Measurements from ENCODE around the gene LRMDA. TPM values are rescaled to one million over a fixed set of nuclear protein-coding genes. Genes with fewer than 3 reads are reported as not detected.

LRMDA gene
- total RNA-seq, 5 donors from 2014 or later (not counting 1 experiment from before 2014, with no cell fraction given), result 0.30 to 1.2 TPM; not detected in 3

DNA sequence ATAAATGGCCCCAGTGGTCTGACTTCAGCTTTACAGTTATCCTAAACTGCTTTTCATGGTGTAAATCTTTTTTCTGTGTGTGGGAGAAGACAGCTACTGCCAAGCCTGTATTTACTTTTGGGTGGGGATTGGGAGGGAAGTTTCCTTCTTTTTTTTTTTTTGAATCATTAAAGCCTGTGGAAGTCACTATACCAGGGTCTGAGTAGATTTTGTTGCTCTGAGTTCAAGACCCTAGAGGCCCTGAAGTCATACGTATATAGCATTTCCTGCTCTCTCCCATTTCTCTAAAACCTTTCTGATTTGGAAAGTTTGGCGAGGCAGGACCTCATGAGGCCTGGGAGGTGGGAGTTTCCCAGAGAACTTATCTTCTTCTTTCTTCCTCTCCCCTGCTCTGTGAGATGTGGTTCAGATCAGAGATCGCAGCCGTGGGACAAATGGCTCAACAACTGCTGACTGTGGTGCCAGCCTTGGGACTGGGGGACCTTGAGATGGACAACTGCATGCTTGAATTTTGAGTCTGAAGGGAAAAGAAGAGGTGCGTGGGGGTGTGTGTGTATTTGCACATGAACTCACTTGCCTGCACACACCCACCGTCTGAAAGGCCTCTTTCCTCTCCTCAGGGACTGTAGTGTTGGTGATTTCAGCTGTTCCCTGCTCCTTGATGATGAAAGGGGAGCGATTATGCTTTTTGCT is 18.1 kb downstream of the LRMDA start:
- ChIA-PET POLR2A (no interaction called here), CTCF (no interaction called here)
- peaks cover 16 to 29% of the 10 kb centered on the region in 2 donors for H3K27me3 Mint-ChIP-seq
- peaks cover 8 to 10% (median 10%) of the 10 kb centered on the region in 3 donors for H3K9me3 Mint-ChIP-seq
- DNase-seq (no peak), ATAC-seq (replicated peaks in 1 of 4) (no peak)
- no peaks in the 10 kb centered on the region for H3K4me1 ChIP-seq (ENCODE audit: control insufficient read depth in 1 of 2, extremely low read depth in 1 of 2, insufficient read depth in 2 of 2, low read length in 2 of 2)
- no peaks in the 10 kb centered on the region for H3K36me3 Mint-ChIP-seq
- H3K27ac ChIP-seq (ENCODE audit: low read length), result no peak overlapping the region
- H3K27me3 ChIP-seq (replicated peaks in 1 of 2; ENCODE audit: control insufficient read depth in 2 of 2, extremely low read depth in 1 of 2, insufficient read depth in 2 of 2, low read length in 1 of 2), result peaks cover 0 to 14% of the 10 kb centered on the region in 2 experiments
- WGBS (ENCODE audit: insufficient coverage), result no CpG with 5 or more reads among the region's 7 CpGs
- H3K4me3 Mint-ChIP-seq, result no peak overlapping the region
- H3K36me3 ChIP-seq (ENCODE audit: control insufficient read depth in 2 of 2, extremely low read depth in 1 of 2, insufficient read depth in 1 of 2, low read length in 1 of 2), result no peaks in the 10 kb centered on the region
- H3K9me3 ChIP-seq, result no peaks in the 10 kb centered on the region
- H3K4me1 Mint-ChIP-seq, result no peaks in the 10 kb centered on the region
- H3K27ac Mint-ChIP-seq, result no peak overlapping the region
- H3K4me3 ChIP-seq (ENCODE audit: control insufficient read depth in 1 of 2, extremely low read depth in 1 of 2, low read length in 1 of 2), result no peak overlapping the region

DNA sequence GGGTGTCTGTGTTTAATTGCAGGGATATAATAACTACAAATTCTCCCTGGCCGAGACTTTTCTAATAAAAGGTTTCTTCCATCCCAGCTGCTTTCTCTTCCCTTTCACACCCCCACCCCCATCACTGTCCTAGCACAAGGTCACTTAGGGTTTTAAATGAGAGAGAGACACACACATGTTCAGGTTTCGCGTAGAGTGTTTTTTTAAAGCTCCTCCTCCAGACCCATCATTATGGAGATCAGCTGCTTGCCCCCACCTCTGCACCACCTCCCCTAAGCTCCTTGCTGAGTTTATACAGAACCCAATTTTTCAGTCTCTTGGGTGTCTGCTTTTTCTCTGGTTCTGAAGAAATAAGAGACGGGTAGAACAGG is 18.6 kb downstream of the LRMDA start:
- Histone ChIP-seq H3K36me3 (ENCODE audit: control insufficient read depth in 2 of 2, extremely low read depth in 1 of 2, insufficient read depth in 1 of 2, low read length in 1 of 2) (no peaks in the 10 kb centered on the region), H3K27me3 (replicated peaks in 1 of 2; ENCODE audit: control insufficient read depth in 2 of 2, extremely low read depth in 1 of 2, insufficient read depth in 2 of 2, low read length in 1 of 2) (peaks cover 0 to 17% of the 10 kb centered on the region in 2 experiments), H3K4me3 (ENCODE audit: control insufficient read depth in 1 of 2, extremely low read depth in 1 of 2, low read length in 1 of 2) (no peak overlapping the region), H3K4me1 (ENCODE audit: control insufficient read depth in 1 of 2, extremely low read depth in 1 of 2, insufficient read depth in 2 of 2, low read length in 2 of 2) (no peaks in the 10 kb centered on the region), H3K9me3 (no peaks in the 10 kb centered on the region), H3K27ac (ENCODE audit: low read length) (no peak overlapping the region)
- WGBS (ENCODE audit: insufficient coverage), result no CpG with 5 or more reads among the region's 4 CpGs
- H3K9me3 Mint-ChIP-seq, result peaks cover 8 to 10% (median 10%) of the 10 kb centered on the region in 3 donors
- H3K36me3 Mint-ChIP-seq, result no peaks in the 10 kb centered on the region
- no peak for ATAC-seq (replicated peaks in 1 of 4)
- peaks cover 16 to 29% of the 10 kb centered on the region in 2 donors for H3K27me3 Mint-ChIP-seq
- ChIA-PET POLR2A (no interaction called here), CTCF (no interaction called here)
- DNase-seq, result no peak
- no peak overlapping the region for H3K4me3 Mint-ChIP-seq
- no peaks in the 10 kb centered on the region for H3K4me1 Mint-ChIP-seq
- H3K27ac Mint-ChIP-seq, result no peak overlapping the region

DNA sequence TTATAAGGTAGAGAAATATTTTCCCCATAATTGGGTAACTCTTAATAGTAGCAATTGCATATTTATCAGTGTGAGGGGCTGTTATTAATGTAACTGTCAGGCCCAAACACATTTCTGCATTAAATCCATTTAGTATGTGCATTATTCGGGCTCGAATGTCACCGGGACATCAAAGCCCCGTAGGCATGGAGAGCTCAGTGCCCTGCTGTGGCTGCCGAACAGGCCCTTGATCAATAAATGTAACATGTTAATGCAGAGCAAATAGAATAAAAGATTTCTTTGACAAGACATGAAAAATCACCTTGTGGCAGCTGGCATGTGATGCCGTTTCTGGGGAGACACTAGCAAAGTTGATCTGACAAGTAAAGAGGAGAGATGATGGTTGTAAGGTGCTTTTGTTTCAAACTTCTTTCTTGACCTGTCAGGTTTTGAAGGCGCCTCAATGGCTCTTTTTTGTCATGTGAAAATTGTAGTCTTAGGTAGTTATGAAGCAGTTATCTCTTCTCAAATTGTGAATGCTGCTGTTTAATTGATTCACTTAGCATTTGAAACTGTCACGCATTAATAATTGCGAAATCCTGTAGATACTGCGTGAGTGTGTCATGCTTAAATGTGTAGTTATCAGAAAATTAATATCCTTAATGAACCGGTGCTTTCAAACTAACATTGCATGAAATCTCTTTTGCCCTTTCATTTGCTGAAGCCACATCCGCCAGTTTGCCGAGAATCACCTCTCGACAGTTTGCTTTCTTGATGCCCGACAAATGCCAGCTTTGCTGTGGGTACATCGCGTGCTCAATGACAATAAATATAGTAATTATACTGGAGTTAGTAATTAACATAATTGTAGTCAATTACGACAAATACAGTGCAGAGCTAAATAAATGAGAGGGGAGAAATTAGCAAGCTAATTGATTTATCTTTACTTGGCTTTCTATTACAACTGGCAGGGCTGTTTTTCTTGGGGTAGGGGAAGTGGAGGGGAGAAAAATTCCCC is 19.5 kb downstream of the LRMDA start:
- Mint-ChIP-seq H3K27ac (no peak overlapping the region), H3K4me3 (no peak overlapping the region), H3K4me1 (no peaks in the 10 kb centered on the region), H3K9me3 (peaks cover 8 to 10% (median 9%) of the 10 kb centered on the region in 3 donors), H3K27me3 (peaks cover 16 to 29% of the 10 kb centered on the region in 2 donors), H3K36me3 (no peaks in the 10 kb centered on the region)
- Histone ChIP-seq H3K27ac (ENCODE audit: low read length) (no peak overlapping the region), H3K4me3 (ENCODE audit: control insufficient read depth in 1 of 2, extremely low read depth in 1 of 2, low read length in 1 of 2) (no peak overlapping the region), H3K36me3 (ENCODE audit: control insufficient read depth in 2 of 2, extremely low read depth in 1 of 2, insufficient read depth in 1 of 2, low read length in 1 of 2) (no peaks in the 10 kb centered on the region), H3K27me3 (replicated peaks in 1 of 2; ENCODE audit: control insufficient read depth in 2 of 2, extremely low read depth in 1 of 2, insufficient read depth in 2 of 2, low read length in 1 of 2) (peaks cover 0 to 22% of the 10 kb centered on the region in 2 experiments), H3K4me1 (ENCODE audit: control insufficient read depth in 1 of 2, extremely low read depth in 1 of 2, insufficient read depth in 2 of 2, low read length in 2 of 2) (no peaks in the 10 kb centered on the region), H3K9me3 (no peaks in the 10 kb centered on the region)
- 88% methylated on average over 9 of the region's 18 CpGs for WGBS (ENCODE audit: insufficient coverage)
- ATAC-seq (replicated peaks in 1 of 4) (no peak), DNase-seq (no peak)
- ChIA-PET CTCF (no interaction called here), POLR2A (interaction anchor here in 1 of 2 donors (0.6 kb wide), 2 partner anchors 1550 to 1828 kb away, joined by 3 to 5 read pairs; no protein-coding TSS in a partner anchor)

DNA sequence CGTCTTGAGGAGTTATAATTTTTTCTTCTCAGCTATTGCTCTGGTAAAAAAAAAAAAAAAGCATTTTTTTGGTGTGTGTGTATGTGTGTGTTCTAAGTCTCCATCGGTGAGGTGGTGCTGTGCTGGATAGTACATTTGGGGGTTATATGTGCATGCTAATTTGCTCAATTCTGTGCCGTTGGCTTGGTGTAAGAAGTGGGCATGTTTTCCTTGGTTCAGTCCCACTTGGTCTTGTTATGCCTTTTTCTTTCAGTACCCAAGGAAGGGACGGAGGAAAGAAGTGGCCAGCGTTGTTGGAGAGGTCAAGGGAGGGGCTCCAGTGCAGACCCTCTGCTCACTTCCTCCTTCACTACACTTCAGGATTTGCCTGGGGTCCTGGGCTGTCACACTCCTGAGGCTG is 20.4 kb downstream of the LRMDA start:
- no peak overlapping the region for H3K27ac Mint-ChIP-seq
- H3K36me3 ChIP-seq (ENCODE audit: control insufficient read depth in 2 of 2, extremely low read depth in 1 of 2, insufficient read depth in 1 of 2, low read length in 1 of 2), result no peaks in the 10 kb centered on the region
- ChIA-PET CTCF (no interaction called here), POLR2A (interaction anchor here in 1 of 2 donors (0.6 kb wide), 2 partner anchors 1549 to 1827 kb away, joined by 3 to 5 read pairs; no protein-coding TSS in a partner anchor)
- WGBS (ENCODE audit: insufficient coverage), result 83% methylated on average over 2 of the region's 5 CpGs
- H3K4me1 Mint-ChIP-seq, result no peaks in the 10 kb centered on the region
- ATAC-seq (replicated peaks in 1 of 4) (no peak), DNase-seq (no peak)
- no peak overlapping the region for H3K4me3 ChIP-seq (ENCODE audit: control insufficient read depth in 1 of 2, extremely low read depth in 1 of 2, low read length in 1 of 2)
- H3K36me3 Mint-ChIP-seq, result no peaks in the 10 kb centered on the region
- H3K27ac ChIP-seq (ENCODE audit: low read length), result no peak overlapping the region
- H3K9me3 Mint-ChIP-seq, result peaks cover under 1 to 2% (median 1%) of the 10 kb centered on the region in 3 donors
- H3K9me3 ChIP-seq, result no peaks in the 10 kb centered on the region
- peaks cover 16 to 29% of the 10 kb centered on the region in 2 donors for H3K27me3 Mint-ChIP-seq
- H3K27me3 ChIP-seq (replicated peaks in 1 of 2; ENCODE audit: control insufficient read depth in 2 of 2, extremely low read depth in 1 of 2, insufficient read depth in 2 of 2, low read length in 1 of 2), result peaks cover 0 to 25% of the 10 kb centered on the region in 2 experiments
- H3K4me3 Mint-ChIP-seq, result no peak overlapping the region
- no peaks in the 10 kb centered on the region for H3K4me1 ChIP-seq (ENCODE audit: control insufficient read depth in 1 of 2, extremely low read depth in 1 of 2, insufficient read depth in 2 of 2, low read length in 2 of 2)

DNA sequence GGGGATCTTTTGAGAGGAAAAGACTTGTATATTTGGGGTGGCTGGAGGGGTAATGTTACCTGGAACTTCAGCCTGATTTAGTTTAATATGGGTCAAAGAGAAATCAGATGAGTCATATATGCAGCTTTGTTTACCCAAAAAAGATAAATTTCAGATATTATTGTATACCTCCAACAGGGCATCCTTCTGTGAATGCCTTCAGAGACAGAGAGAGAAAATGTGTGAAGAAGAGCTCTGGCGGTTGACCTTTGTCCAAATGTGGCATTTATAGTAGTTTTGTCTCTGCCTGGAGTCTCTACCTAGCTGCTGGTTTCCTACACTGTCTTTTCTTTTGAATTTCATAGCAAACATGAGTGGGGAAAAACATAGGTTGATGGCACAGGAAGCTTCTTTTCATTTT is 21.6 kb downstream of the LRMDA start:
- no CpG with 5 or more reads among the region's 1 CpG for WGBS (ENCODE audit: insufficient coverage)

DNA sequence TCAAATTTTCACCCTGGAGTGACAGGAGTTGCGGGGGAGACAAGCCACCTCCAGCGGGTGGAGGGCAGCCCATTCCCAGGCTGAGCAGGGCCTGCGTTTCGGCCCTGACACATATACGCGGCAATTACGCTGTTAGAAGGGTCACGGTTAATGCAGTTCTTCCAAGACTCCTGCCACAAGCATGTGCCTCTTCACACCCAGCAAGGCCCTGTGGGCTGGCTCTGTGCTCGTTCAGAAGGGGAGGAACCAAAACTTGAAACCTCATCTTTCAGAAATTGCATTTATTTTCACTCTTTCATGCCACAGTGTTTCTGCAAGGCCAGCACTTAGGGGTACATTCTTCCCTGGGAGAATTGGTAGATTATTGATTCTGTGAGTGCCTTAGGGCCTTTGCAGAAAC is 24.7 kb downstream of the LRMDA start:
- Histone ChIP-seq H3K4me1 (ENCODE audit: control insufficient read depth in 1 of 2, extremely low read depth in 1 of 2, insufficient read depth in 2 of 2, low read length in 2 of 2) (no peaks in the 10 kb centered on the region), H3K4me3 (ENCODE audit: control insufficient read depth in 1 of 2, extremely low read depth in 1 of 2, low read length in 1 of 2) (no peak overlapping the region), H3K9me3 (no peaks in the 10 kb centered on the region), H3K27ac (ENCODE audit: low read length) (no peak overlapping the region), H3K36me3 (ENCODE audit: control insufficient read depth in 2 of 2, extremely low read depth in 1 of 2, insufficient read depth in 1 of 2, low read length in 1 of 2) (no peaks in the 10 kb centered on the region), H3K27me3 (replicated peaks in 1 of 2; ENCODE audit: control insufficient read depth in 2 of 2, extremely low read depth in 1 of 2, insufficient read depth in 2 of 2, low read length in 1 of 2) (peaks cover 0 to 15% of the 10 kb centered on the region in 2 experiments)
- ChIA-PET POLR2A (no interaction called here), CTCF (no interaction called here)
- Mint-ChIP-seq H3K36me3 (no peaks in the 10 kb centered on the region), H3K27me3 (peaks cover 8 to 17% of the 10 kb centered on the region in 2 donors), H3K9me3 (no peaks in the 10 kb centered on the region), H3K4me3 (no peak overlapping the region), H3K27ac (no peak overlapping the region), H3K4me1 (no peaks in the 10 kb centered on the region)
- no peak for ATAC-seq (replicated peaks in 1 of 4)
- DNase-seq, result no peak
- 93% methylated on average over 8 of the region's 9 CpGs for WGBS (ENCODE audit: insufficient coverage)

More for the DNA sequence above, 21.6 kb downstream of the LRMDA start:
- Histone ChIP-seq H3K4me1 (ENCODE audit: control insufficient read depth in 1 of 2, extremely low read depth in 1 of 2, insufficient read depth in 2 of 2, low read length in 2 of 2) (no peaks in the 10 kb centered on the region), H3K9me3 (no peaks in the 10 kb centered on the region), H3K4me3 (ENCODE audit: control insufficient read depth in 1 of 2, extremely low read depth in 1 of 2, low read length in 1 of 2) (no peak overlapping the region), H3K27me3 (replicated peaks in 1 of 2; ENCODE audit: control insufficient read depth in 2 of 2, extremely low read depth in 1 of 2, insufficient read depth in 2 of 2, low read length in 1 of 2) (peaks cover 0 to 20% of the 10 kb centered on the region in 2 experiments), H3K27ac (ENCODE audit: low read length) (no peak overlapping the region), H3K36me3 (ENCODE audit: control insufficient read depth in 2 of 2, extremely low read depth in 1 of 2, insufficient read depth in 1 of 2, low read length in 1 of 2) (no peaks in the 10 kb centered on the region)
- ChIA-PET POLR2A (no interaction called here), CTCF (interaction anchor here (0.6 kb wide), 2 partner anchors 17 to 1610 kb away, joined by 4 to 5 read pairs; no protein-coding TSS in a partner anchor)
- ATAC-seq (replicated peaks in 1 of 4) (no peak), DNase-seq (no peak)
- Mint-ChIP-seq H3K4me1 (no peaks in the 10 kb centered on the region), H3K27me3 (peaks cover 20 to 23% of the 10 kb centered on the region in 2 donors), H3K27ac (no peak overlapping the region), H3K9me3 (no peaks in the 10 kb centered on the region), H3K36me3 (no peaks in the 10 kb centered on the region), H3K4me3 (no peak overlapping the region)

Data from T-cell (primary cell).